A673 (cell line): ENCODE measurements around the gene PHACTR2.

Experiments used
- EZH2 ChIP-seq: fragments of 200-600 bp; sonication (generic); IDR thresholded peaks from 2 replicates; pipeline ENCODE4 v1.6.1; 2017; ENCODE audit warnings: borderline replicate concordance, low read depth, mild to moderate bottlenecking, mixed read lengths, antibody characterized with exemption, low read length; ENCODE audit not compliant: poor library complexity, severe bottlenecking
- TF ChIP-seq, protein P1 (sequence below): fragments of 300-800, 200-600 bp; sonication (generic); conservative IDR thresholded peaks from 2 replicates; pipeline ENCODE4 v1.5.1; 2017; ENCODE audit warnings: low read depth, mild to moderate bottlenecking, antibody characterized with exemption, low read length, moderate library complexity, mixed read lengths

DNA sequence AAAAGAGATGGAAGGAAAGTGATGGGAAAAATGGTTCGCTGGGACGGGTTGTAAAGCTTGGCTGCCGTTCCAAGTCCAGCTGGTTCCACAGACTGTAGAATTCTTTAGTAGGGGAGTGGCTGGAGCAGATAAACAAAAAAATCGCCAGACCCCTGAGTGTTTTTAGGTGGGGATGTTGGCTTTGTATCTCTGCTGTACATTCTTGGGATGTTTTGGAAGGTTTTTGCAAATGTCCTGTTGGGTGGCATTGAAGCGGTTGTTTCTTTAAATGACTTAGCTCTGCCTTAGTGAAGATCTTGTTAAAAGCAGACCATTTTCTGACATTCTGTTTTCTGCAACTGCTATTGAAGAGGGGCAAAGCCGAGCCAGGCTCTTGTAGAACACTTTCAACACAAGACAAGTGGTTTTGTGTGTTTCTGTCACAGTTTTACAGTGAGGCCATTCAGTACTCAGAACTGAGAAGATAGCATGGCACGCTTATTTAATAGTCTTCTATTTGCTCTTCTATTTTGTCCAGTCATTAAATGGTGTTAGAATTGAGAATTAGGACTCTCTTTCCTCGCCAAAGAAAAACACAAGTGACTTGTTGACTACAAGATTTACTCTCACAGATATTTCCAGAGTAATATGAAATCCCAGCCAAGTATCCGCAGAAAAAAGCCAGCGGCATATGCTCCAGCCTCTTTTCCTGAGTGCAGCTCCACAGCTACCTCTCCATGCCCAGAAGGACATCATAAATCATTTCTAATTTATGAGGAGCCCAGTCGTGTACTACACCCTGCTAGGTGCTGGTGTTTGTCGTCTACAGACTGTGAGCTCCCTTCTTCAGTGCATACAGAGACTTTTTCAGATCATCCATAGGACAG, 65.8 kb downstream of the PHACTR2 start:
- TF ChIP-seq, protein P1, sequence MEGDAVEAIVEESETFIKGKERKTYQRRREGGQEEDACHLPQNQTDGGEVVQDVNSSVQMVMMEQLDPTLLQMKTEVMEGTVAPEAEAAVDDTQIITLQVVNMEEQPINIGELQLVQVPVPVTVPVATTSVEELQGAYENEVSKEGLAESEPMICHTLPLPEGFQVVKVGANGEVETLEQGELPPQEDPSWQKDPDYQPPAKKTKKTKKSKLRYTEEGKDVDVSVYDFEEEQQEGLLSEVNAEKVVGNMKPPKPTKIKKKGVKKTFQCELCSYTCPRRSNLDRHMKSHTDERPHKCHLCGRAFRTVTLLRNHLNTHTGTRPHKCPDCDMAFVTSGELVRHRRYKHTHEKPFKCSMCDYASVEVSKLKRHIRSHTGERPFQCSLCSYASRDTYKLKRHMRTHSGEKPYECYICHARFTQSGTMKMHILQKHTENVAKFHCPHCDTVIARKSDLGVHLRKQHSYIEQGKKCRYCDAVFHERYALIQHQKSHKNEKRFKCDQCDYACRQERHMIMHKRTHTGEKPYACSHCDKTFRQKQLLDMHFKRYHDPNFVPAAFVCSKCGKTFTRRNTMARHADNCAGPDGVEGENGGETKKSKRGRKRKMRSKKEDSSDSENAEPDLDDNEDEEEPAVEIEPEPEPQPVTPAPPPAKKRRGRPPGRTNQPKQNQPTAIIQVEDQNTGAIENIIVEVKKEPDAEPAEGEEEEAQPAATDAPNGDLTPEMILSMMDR, result no peak
- no peak for TF ChIP-seq EZH2
